Measurements from ENCODE around the gene FAM89B.

FAM89B gene

GRCh38 chr11:65613091-65613928 lies 41.0 kb downstream of the FAM89B start:
- DNase-seq = peak; percentile 22

GRCh38 chr11:65615229-65615949 lies 43.1 kb downstream of the FAM89B start, which contains the start of gene PCNX3:
TSS of gene PCNX3 (plus strand) at chr11:65615776. CDS start at chr11:65616312, 536 bp downstream.
- DNase-seq = peak; percentile 100

GRCh38 chr11:65615950-65616574 lies 43.7 kb downstream of the FAM89B start:
- no peak for DNase-seq

GRCh38 chr11:65616575-65617001 lies 44.2 kb downstream of the FAM89B start:
- no peak for DNase-seq

GRCh38 chr11:65617136-65617850 lies 45.0 kb downstream of the FAM89B start:
- DNase-seq = no peak

- no peak for DNase-seq
Measured at GRCh38 chr11:65617990-65618751, 45.8 kb downstream of the FAM89B start.

- DNase-seq = no peak
Measured at GRCh38 chr11:65618763-65619162, 46.4 kb downstream of the FAM89B start.

GRCh38 chr11:65619281-65619928 lies 47.1 kb downstream of the FAM89B start:
- no peak for DNase-seq

- no peak for DNase-seq
Measured at GRCh38 chr11:65620666-65621065, 48.3 kb downstream of the FAM89B start.

- DNase-seq = no peak
Measured at GRCh38 chr11:65621460-65621859, 49.1 kb downstream of the FAM89B start.

GRCh38 chr11:65622011-65622410 lies 49.7 kb downstream of the FAM89B start:
- no peak for DNase-seq

GRCh38 chr11:65623177-65623576 lies 50.8 kb downstream of the FAM89B start:
- DNase-seq = no peak

Data from KG1 (cell line).